HG03442 (cell line): ENCODE measurements around the gene SYNJ2.

Source experiments
- ATAC-seq: cut with Tn5 transposase; IDR thresholded peaks from one replicate; pipeline ENCODE4 v1.9.1; 2021; ENCODE audit warnings: mild to moderate bottlenecking, moderate library complexity; ENCODE audit not compliant: unreplicated experiment

SYNJ2 gene

GRCh38 chr6:158053377-158054313 lies 72.0 kb downstream of the SYNJ2 start:
- no peak for ATAC-seq

- ATAC-seq: no peak
Measured at GRCh38 chr6:158056355-158056754, 74.7 kb downstream of the SYNJ2 start.

GRCh38 chr6:158056804-158057203 lies 75.1 kb downstream of the SYNJ2 start:
- ATAC-seq: no peak

- ATAC-seq: peak; percentile 70
Measured at GRCh38 chr6:158057213-158057987, 75.7 kb downstream of the SYNJ2 start.

GRCh38 chr6:158058171-158058651 lies 76.5 kb downstream of the SYNJ2 start:
- ATAC-seq: no peak

- ATAC-seq: no peak
Measured at GRCh38 chr6:158059108-158059507, 77.4 kb downstream of the SYNJ2 start.

GRCh38 chr6:158060455-158061360 lies 79.0 kb downstream of the SYNJ2 start:
- ATAC-seq: no peak

GRCh38 chr6:158061361-158061708 lies 79.7 kb downstream of the SYNJ2 start:
- ATAC-seq: no peak

GRCh38 chr6:158061709-158062461 lies 80.2 kb downstream of the SYNJ2 start:
- ATAC-seq: no peak

- ATAC-seq: no peak
Measured at GRCh38 chr6:158063736-158064135, 82.1 kb downstream of the SYNJ2 start.

- no peak for ATAC-seq
Measured at GRCh38 chr6:158064725-158065251, 83.1 kb downstream of the SYNJ2 start.

GRCh38 chr6:158066136-158066781 lies 84.6 kb downstream of the SYNJ2 start:
- ATAC-seq: no peak

- no peak for ATAC-seq
Measured at GRCh38 chr6:158067436-158068015, 85.9 kb downstream of the SYNJ2 start.

GRCh38 chr6:158068156-158068892 lies 86.7 kb downstream of the SYNJ2 start:
- ATAC-seq: no peak

GRCh38 chr6:158068893-158069799 lies 87.5 kb downstream of the SYNJ2 start:
- no peak for ATAC-seq

GRCh38 chr6:158069800-158070195 lies 88.1 kb downstream of the SYNJ2 start:
- no peak for ATAC-seq

GRCh38 chr6:158070513-158070912 lies 88.8 kb downstream of the SYNJ2 start:
- no peak for ATAC-seq
